ENCODE measurements around the gene QRFP.
"Not testable (repeated sequence)": the region's sequence is repeated elsewhere in the genome, so short reads cannot be mapped to it uniquely, and the experiment has no call there.

Gene QRFP

DNA sequence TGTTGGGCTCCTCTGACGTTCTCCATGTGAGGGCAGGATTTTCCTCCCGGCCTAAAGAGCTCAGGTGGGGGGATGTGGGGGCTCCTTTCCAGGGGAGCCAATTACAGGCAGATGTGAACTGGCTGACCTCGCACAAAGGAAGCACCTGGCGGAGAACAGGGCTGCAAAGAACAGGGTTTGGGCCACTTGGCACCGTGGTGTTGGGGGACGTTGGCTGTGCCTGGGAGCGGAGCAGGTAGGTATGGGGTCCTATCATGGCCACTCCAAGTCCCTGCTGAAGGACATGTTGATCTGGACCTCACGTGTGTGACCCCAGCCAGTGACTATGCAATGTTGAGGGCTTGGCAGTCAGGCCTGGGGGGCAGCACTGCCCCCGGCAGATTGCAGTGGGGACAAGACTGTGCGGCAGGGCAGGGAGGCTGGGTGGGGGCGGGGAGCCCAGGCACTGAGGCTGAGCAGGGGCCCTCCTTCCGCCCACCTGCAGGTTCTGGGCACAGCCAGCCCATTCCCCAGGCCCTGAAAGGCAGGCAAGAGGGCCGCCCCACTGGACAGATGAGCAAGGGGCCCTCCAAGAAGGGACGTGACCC lies 23.0 kb upstream of the QRFP start:
- DNase-seq (ENCODE audit: low spot score) = no peak

DNA sequence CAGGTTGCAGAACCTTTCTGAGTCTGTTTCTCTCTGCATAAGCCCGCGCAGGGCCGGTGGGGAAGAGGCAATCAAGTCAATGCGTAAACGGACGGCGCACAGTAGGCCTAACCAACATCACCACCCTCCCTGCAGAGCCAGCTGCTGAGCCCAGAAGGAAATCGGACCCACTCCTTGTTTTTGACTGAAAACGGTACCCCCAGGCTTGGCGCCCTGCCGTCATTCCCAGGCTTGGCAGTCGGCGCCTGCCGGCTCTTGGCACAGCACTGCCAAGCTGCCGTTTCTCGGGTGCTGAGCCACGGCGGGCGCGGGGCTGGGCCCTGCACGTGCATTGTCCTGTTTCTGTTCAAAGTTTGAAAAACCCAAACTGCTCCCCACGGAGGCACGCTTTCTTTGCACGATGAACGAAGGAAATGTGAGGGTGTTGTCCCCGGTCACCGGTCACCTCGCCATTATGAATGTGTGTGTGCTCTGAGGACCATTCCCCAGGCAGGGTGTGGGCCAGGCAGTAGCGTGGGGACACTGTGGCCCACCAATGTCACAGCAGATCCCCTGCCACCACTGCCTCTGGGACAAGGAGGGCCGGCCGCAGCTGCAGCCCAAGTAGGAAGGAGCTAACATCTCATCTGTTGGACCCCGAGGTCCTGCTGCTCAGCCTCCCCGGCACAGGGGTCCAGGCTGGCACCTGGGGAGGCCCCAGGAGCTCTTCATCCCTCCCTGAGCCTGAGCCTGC lies 22.4 kb upstream of the QRFP start:
- no peak for DNase-seq (ENCODE audit: low spot score)

DNA sequence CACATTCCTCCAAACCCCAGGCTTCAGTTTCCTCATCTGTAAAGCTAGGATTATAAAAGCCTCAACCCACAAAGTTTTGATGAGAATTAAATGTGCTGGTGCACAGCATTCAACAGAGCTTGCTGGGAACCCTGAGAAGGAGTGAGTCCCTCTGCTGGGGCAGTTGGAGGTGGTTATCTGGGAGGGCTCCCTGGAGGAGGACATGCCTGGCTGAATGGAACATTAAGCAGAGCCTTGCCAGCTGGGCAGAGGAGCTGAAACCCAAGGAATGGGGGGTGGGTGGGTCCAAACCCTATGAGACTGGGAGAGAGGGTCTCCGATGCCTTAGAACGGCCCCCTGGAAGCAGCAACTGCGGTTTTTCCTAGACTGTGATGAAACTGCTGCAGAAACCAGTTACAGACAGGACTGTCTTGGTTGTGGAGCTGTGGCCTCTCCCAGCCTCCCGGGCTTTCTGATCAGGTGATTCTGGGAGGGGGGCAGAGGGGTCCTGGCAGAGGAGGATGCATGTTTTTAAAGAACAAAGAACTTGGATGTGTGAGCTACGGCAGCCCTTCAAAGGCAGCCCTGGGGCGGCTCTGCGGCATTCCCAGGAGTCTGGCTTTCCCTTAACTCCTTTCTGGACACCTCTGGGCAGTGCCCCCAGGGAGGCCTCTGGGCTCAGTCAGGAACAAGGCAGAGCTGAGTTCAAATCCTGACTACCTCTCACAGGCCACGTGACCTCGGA lies 21.7 kb upstream of the QRFP start:
- DNase-seq (ENCODE audit: low spot score) = no peak

DNA sequence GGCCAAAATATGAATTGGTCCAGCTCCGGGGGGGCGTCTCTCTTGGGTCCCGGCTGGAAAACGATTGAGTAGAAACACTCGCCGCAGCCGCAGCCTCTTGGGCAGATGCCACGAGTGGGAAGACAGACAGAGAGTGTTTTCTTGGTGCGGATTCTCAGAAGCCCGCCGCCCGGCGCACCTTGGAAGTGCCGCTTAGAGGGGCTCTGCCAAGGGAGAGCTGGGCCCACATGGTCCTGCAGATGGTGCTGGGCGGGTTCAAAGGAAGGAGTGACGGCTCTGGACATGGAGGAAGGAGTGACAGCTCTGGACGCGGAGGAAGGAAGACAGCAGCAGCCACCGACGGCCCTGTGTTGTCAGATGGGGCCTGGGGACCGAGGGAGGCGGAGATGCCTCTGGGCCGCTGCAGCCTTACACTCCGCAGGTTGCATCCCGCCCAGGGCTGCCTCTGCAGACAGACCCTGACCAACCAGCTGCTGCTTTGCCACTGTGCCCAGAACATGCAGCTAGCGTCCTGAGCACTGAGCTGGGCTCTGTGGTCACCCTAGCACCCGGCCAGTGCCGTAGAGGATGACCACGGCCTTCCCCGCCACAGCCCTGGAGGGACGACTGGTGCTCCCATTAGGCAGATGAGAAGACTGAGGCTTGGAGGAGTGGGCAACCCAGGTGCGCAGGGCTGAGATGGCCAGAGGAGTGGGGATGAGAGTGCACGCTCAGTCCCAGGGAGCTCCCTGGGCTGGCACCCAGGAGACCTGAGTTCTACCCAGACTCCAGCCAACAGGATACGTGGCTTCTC lies 20.8 kb upstream of the QRFP start:
- DNase-seq (ENCODE audit: low spot score) = no peak

DNA sequence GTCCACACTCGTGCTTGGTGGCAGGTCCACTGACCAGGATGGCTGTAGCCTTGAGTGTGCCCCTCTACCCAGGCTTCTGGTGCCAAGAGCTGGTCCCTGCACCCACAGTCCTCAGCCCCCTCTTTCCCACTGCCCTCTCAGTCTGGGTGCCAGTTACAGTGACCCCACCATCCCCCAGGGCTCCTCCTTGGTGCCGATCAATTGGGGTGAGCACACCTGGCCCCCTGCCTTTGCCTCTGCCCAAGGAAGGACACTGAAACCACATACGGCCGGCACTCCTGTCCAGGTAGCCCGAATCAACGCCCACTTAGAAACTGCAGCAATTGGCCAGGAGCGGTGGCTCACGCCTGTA lies 18.5 kb upstream of the QRFP start:
- no peak for DNase-seq (ENCODE audit: low spot score)

DNA sequence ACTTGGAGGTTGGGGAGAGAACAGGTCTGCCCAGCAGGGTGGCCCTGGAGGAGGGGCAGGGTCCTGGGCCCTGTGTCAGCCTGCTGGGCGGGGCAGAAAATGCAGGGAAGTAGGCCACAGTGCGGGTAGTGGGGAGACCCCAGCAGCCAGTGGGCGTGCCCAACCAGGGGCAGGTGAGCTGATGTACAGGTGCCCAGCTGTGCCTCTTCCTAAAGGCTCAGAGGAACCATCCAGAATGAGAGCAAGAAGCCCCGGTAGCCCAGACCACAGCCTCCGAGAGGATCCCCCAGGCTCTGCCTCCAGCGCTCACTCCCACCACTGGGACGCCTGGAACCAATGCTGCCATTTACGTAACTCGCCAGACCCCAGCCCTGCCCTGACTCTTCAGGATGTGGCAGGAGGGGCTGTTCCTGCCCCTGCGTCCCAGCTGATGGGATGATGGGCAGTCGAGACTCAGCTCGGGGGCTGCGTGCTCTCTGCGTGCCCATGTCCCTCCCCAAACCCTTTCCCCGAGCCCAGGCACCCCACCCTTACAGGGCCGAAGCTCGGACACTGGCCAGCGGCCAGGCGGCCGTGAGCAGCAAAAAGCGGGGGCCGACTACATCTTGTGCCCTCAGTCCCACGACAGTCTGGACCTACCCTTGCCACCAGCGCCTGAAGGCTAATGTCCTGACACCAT lies 17.9 kb upstream of the QRFP start:
- no peak for DNase-seq (ENCODE audit: low spot score)

DNA sequence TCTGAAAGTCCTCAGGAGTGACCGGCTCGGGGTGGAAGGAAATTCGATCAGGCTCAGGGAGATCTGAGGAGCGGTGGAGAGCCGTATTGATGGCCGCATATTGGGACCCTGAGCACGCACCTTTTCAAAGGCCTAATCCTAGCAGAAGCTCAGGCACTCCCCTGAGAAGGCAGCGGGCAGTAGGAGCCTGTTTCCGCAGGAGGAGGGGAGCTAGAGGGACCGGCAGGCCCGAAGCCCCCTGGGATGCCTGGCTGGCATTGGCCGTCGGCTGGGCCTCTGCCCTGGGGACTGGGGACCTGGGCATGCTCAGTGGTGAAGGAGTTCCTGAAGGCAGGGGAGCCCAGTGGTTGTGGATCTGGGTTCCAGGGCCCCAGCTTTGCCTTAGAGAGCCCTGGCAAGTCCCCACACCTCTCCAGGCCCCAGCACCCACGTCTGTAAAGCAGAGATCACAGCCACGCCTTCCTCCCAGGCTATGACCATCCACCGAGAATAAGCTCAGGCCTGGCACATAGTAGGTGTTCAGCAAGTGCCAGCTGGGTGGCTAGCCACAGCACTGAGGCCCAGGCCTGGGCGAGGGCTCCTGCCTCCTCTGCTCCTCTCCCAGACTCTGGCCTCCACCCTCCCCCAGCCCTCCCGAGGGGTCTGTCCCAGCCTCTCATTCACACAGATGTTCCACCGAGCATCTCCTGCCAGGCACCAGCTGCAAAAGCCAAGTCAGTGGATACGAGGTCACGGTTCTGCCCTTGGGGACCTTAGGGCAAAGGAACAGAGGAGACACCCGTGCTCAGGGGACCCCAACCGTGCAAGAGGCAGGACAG lies 17.2 kb upstream of the QRFP start:
- DNase-seq (ENCODE audit: low spot score) = no peak

DNA sequence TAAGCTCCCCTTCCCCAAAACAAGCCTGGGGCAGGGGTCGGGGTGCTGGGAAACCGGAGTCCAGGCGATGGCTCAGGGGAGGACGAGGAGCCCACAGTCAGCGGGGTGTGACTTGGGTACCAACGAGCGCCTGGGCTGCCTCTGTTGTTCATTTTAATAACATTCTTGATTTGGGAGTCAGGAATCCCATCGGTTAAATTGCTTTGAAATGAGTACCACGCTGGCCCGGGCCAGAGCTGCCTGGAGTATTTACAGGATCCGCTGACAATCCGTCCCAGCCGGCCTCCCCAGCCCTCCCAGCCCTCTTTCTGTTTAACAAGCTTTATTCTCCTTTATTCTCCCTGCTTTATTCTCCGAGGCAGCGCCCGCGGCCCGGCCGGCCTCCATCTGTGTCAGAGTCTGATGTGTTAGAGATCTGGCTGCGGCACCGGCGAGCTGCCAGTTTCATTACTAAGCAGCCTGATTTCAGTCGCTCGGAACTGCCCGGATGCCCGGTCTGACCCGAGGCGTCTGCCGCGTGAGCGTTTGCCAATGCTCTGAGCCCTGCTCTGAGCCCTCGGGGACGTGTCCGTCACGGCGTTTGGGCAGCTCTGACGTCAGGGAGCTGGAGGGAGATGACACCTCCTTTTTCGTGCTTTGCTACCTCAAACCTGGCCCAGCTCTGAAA lies 16.5 kb upstream of the QRFP start:
- DNase-seq (ENCODE audit: low spot score) = no peak

DNA sequence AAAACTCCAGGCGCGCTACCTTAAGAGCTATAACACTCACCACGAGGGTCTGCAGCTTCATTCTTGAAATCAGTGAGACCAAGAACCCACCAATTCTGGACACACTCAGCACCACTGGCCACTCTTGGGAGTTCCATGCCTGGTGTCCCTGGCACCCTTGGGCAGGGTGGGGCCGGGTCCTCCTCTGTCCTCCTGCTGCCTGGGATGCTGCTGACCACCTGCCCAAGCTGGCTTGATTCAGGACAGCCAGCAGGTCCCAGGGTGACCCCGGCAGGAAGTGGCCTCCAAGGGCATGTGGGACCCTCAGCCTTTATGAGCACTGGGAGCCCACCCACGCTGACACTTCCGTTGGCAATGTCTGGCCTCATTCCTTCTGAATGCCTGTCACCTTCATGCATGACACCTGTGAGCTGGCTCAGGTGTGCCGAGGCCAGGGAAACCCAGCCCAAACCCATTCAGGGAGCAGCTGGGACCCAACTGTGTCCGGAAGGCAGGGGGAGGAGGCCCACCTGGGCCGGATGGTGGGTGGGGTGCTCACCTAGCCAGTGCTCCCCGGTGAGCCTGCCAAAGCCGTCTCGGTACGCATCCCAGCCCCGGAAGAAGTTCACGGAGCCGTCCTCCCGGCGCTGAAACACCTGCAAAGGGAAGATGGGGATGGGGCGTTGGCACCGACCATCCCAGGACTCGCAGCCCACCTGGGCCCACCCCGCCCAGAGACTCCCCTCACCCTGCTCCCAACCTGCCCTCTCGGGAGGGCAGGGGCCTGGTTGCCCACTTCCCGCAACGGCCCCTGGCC lies 14.8 kb upstream of the QRFP start:
- DNase-seq (ENCODE audit: low spot score) = no peak

DNA sequence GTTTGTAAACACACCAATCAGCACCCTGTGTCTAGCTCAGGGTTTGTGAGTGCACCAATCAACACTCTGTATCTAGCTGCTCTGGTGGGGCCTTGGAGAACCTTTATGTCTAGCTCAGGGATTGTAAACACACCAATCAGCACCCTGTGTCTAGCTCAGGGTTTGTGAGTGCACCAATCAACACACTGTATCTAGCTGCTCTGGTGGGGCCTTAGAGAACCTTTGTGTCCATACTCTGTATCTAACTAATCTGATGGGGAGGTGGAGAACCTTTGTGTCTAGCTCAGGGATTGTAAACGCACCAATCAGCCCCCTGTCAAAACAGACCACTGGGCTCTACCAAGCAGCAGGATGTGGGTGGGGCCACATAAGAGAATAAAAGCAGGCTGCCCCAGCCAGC lies 14.1 kb upstream of the QRFP start:
- DNase-seq (ENCODE audit: low spot score) = not testable (repeated sequence)

DNA sequence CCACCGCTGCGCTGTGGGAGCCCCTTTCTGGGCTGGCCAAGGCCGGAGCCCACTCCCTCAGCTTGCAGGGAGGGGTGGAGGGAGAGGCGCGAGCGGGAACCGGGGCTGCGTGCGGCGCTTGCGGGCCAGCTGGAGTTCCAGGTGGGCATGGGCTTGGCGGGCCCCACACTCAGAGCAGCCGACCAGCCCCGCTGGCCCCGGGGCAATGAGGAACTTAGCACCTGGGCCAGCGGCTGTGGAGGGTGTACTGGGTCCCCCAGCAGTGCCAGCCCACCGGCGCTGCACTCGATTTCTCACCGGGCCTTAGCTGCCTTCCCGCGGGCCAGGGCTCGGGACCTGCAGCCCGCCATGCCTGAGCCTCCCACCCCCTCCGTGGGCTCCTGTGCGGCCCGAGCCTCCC lies 13.4 kb upstream of the QRFP start:
- not testable (repeated sequence) for DNase-seq (ENCODE audit: low spot score)

DNA sequence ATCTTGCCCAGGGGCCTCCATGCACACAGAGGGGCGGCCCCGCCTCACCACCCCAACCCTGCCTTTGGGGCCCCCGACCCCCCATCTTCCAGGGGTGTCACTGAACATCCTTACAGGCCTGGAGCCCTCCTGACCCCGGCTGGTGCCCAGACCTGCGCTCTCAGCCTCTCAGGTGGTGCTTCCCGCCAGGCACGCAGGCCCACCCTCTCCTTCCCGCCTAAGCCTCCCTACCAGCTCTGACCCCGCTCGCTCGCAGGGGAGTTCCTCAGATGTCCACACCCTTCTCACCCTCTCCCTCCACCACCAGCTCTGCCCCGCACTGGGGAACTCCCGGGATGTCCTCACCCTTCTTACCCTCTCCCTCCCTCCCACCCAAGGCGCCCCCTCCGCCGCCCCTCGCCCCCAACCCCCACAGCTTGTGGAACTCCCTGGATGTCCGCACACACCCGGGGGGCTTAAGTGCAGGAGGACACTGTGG lies 12.3 kb upstream of the QRFP start:
- DNase-seq (ENCODE audit: low spot score) = no peak

DNA sequence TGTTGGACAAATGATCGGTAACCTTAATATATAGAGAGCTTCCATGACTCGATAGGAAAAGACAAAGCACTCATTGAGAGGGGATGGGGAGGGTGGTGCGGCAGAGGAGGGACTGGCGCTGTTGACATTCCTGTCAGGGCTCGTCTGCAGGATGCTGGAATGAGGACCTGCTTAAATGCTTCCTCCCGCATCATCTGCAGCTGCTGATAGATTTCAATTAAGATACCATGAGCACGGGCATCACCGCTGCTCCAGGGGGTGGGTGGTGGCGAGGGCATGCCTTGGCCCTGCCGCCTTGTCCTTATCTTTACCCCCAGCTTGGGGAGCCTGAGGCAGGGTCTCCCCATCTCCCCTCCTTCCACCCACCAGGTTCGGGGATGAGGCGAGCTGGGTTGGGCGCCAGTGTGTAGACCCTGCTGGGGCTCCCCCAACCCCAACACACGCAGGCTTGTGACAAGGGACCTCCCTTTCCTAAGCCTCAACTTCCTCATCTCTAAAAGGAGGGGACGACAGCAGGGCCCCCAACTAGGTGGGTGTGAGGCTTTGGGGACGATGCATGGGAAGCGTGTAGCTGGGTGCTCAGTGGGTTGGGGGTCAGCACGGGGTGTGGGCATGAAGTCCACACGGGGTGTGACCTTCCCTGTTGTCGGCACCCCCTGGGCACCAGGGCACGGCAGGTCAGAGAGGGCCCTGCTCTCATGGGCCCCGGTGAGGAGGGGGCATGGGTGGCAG lies 11.7 kb upstream of the QRFP start:
- DNase-seq (ENCODE audit: low spot score) = no peak

DNA sequence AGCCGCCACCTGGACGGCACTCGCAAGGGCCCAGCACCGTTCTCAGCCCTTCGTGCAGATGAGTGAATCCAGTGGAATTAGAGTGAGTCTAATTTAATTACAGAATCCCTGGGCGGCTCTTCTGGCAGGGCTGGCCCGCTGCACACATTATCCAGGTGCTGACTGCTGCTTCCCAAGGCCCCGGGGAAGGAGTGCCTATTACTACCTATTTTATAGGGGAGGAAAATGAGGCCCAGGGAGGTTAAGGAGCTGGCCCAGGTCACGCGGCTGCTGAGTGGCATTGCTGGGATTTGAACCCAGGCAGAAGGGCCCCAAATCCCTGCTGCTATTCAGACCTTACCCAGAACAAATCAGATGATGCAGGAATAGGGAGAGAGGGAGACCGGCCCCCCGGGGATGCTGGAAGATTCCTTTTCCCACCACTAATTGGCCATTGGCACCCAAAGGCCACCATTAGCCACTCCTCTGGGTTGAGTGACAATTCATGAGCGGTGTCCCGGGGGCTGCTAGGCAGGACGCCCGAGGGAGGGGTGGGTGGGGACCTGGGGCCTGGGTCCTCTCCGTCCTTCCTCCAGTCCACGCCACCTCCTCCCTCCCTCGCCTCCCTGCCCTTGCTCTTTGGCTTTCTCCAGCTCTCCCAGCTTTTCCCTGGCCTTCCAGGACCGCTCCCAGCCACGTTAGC lies 10.3 kb upstream of the QRFP start:
- DNase-seq (ENCODE audit: low spot score) = no peak

DNA sequence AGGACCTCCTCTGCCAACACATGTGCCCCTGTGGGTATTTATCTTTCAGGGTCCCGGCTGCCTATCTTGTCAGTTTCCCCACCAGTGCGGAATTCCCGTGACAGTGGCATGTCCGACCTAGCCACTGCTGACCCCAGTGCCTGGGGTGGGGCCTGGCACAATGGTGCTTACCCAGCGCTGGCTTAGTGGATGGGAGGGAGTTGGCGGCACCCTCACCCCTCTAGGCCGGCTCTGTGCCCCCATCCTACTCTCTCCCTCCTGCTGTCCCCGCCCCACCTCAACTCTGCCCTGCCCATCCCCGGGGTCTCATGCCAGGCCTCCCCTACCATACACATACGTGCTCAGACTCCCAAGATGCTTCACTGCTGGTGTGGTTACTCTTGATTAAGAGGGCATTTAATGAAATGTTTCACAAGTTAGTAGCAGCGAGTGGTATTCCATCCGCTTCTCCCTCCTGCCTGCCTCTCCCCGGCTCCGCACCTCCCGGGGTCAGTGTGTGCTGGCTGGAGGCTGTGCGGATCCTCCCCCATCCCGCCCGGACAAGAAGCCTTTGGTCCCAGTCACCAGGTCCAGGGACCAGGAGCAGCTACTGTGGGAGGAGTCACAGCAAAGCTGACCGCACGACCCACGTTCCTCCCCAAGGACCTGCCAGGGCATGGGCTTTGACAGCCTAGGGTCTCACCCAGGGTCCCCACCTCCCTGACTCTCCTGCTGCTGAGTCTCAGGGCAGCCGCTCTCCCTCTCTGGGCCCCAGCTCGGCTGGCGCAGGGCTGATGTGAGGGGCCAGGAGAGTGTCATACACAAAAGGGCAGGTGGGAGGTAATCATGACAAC lies 9.5 kb upstream of the QRFP start:
- DNase-seq (ENCODE audit: low spot score) = no peak

DNA sequence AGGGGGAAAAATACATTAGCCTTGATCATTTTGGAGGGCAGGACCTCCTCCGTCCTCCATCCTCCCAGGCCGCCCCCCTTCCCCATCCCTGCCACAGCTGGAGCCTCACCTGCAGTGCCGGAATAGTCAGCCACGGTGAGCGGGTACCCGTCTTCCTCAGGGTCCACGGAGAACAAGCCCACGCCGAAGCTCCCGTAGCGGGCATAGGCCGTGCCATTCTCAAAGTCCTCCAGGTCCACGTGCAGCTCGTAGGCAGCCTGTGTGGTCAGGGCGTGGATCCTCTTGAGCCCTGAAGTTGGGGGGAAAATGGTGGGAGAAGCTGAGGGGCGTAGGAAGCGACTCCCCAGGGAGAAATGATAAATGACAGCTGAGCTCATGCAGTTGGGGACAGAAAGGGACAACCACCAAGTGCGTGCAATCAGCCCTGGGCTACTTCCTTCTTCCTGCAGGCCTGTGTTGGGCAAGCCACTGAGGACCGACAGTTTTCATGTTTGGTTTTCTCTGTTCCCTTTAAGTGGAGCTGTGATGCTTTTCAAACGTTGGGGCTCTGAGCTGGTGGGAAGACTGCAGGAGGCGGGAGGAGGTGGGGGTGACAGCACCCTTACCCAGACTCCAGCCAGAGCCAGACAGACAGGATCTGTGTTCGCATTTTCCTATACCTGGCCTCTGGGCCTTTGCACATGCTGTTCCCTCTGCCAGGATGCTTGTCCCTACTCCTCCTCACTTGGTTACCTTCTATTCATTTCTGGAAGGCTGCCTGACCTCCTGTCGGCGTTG lies 8.7 kb upstream of the QRFP start:
- DNase-seq (ENCODE audit: low spot score) = no peak
